GM21529 (cell line): Measurements from ENCODE around the gene ZMYND12.

ENCODE experiments used
- ATAC-seq: cut with Tn5 transposase; IDR thresholded peaks from one replicate; pipeline ENCODE4 v1.9.1; 2021; ENCODE audit not compliant: unreplicated experiment

ZMYND12 gene

GRCh38 chr1:42399315-42400100, 56.3 kb downstream of the ZMYND12 start:
- no peak for ATAC-seq

DNA sequence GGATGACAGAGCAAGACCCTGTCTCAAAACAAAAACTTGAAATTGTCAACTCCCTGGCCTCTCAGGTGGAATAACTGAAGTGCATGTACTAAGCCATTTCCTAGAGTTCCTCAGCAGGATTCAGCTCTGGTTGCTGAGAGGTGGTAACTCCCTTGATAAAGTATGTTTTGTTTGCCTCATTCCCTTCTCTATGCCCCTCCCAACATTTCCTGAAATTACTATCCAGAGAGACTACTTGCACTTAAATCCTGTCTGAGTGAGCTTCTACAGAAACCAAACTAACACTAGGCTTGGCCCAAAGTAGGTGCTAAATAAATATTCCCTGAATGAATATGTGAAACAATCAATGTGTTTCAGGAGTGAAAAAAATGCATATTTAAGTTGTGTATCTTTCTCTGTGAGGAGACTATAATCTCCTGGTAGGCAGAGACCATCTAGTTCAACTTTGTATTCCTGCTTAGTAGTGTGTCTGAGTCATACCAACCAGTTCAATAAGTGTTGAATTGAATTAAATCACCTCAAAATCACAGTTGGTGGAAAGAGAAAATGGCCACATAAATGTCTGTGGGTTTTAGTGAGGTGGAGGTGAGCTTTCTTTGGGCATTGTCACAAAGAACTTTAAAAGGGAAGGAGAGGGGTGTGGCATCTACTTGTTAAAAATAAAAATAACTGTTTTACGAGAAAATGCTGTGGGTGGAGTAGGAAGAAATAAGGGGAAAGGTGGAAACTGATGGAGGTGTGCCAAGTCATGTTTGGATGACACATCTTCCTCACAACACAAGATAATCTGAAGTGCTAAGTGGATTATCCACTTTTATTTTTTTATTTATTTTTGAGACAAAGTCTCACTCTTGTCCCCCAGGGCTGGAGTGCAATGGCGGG, 62.6 kb downstream of the ZMYND12 start:
- ATAC-seq, result no peak

- ATAC-seq, result no peak
Measured at GRCh38 chr1:42392255-42392654, 63.6 kb downstream of the ZMYND12 start.

- ATAC-seq, result no peak
Measured at GRCh38 chr1:42386051-42386450, 69.8 kb downstream of the ZMYND12 start.

GRCh38 chr1:42385283-42385682, 70.5 kb downstream of the ZMYND12 start:
- ATAC-seq, result no peak

GRCh38 chr1:42381280-42381673, 74.5 kb downstream of the ZMYND12 start:
- ATAC-seq, result no peak

DNA sequence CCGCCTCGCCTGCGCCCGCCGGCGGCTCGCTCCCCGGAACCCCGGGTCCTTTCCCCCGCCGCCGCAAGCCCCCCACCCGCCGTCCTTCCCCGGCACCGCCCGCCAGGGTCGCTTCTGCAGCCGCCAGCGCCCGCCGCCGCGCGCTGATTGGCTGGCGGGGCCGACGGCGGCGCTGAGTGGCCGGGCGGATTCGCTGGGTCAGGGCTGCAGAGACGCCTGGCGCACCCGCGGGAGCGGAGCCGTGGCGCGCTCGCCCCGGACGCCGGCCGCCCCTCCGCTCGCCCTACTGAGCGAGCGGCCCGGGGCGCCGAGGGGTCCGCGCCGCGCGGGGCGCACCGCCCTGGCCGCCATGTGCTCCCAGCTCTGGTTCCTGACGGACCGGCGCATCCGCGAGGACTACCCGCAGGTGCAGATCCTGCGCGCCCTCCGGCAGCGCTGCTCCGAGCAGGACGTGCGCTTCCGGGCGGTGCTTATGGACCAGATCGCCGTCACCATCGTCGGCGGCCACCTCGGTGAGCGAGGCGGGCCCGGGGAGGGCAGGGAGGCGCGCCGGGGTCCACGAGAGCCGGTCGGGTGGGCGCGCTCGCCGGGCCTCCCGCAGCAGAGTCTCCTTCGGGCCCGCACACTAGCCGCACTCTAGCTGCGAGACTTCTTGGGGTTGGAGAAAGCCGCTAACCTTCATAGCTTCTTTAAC, 75.1 kb downstream of the ZMYND12 start, which contains the start of gene RIMKLA:
RIMKLA (plus strand) TSS at position 207 of the 694 bp plus-strand sequence; CDS start at position 350, 143 bp downstream.
- peak; percentile 89 for ATAC-seq
